Naive thymus-derived CD4-positive, alpha-beta T cell (primary cell): ENCODE results near the gene DDAH2. TPM values are rescaled to one million over a fixed set of nuclear protein-coding genes. Genes with fewer than 3 reads are reported as not detected.
A peak's percentile ranks its signal among the peaks of the same experiment; 100 is the strongest.

Experiments
- ATAC-seq: fragments of 150-1000 bp; cut with Tn5 transposase; 2 replicates; pipeline ENCODE4 v1.10.0; 2021; ENCODE audit warnings: mild to moderate bottlenecking, moderate library complexity
- CTCF ChIA-PET: fragments of 350-600 bp; sonication (Branson Sonifier 250); formaldehyde crosslinking; loops from one replicate; lab custom pipeline; 2021; ENCODE audit warnings: antibody characterized with exemption; lab: Charles Lee
- POLR2A ChIA-PET: fragments of 350-600 bp; sonication (Branson Sonifier 250); formaldehyde crosslinking; loops from one replicate; lab custom pipeline; 2021; ENCODE audit warnings: antibody characterized with exemption, inconsistent platforms; lab: Charles Lee
- DNase-seq, 9 donors: peaks; one replicate each; pipeline versions ENCODE4 v3.0.0 to v3.0.0-alpha.2; 2020 to 2022; ENCODE audit warnings: mixed read lengths in 1 of 9
- H3K27ac ChIP-seq: one replicate; pipeline ENCODE4 v1.7.0; 2013; ENCODE audit warnings: mild to moderate bottlenecking, low read depth, low read length, moderate library complexity
- H3K27me3 ChIP-seq, 2 donors: one replicate each; pipeline ENCODE4 v1.7.0; 2013; ENCODE audit warnings: low read length in 2 of 2, mild to moderate bottlenecking in 2 of 2, moderate library complexity in 2 of 2; ENCODE audit not compliant: control insufficient read depth in 2 of 2, insufficient read depth in 2 of 2
- H3K36me3 ChIP-seq, 3 experiments: 1 replicate in 2 of 3; 2 replicates in 1 of 3; pipeline ENCODE4 v1.7.0; 2013; ENCODE audit warnings: low read length in 3 of 3, mild to moderate bottlenecking in 3 of 3, moderate library complexity in 1 of 3; ENCODE audit not compliant: insufficient read depth in 3 of 3, control insufficient read depth in 2 of 3
- H3K4me1 ChIP-seq, 2 donors: one replicate each; pipeline ENCODE4 v1.7.0; 2013; ENCODE audit warnings: low read length in 2 of 2, mild to moderate bottlenecking in 2 of 2, moderate library complexity in 1 of 2; ENCODE audit not compliant: control insufficient read depth in 2 of 2, insufficient read depth in 2 of 2
- H3K4me3 ChIP-seq: 2 replicates; pipeline ENCODE4 v1.7.0; 2013; ENCODE audit warnings: mild to moderate bottlenecking, low read length
- H3K9me3 ChIP-seq, 3 experiments: 1 replicate in 2 of 3; 2 replicates in 1 of 3; pipeline ENCODE4 v1.7.0; 2013; ENCODE audit warnings: low read length in 3 of 3; ENCODE audit not compliant: control insufficient read depth in 2 of 3
- H3K27ac Mint-ChIP-seq, 9 donors: one replicate each; pipeline ENCODE4 v1.8.0; 2020 to 2022; ENCODE audit warnings: mixed read lengths in 9 of 9, mild to moderate bottlenecking in 8 of 9, moderate library complexity in 5 of 9, inconsistent platforms in 2 of 9
- H3K27me3 Mint-ChIP-seq, 5 donors: one replicate each; pipeline ENCODE4 v1.8.0; 2021 to 2022; ENCODE audit warnings: mixed read lengths in 5 of 5, mild to moderate bottlenecking in 1 of 5
- H3K36me3 Mint-ChIP-seq, 5 donors: one replicate each; pipeline ENCODE4 v1.8.0; 2020 to 2022; ENCODE audit warnings: mixed read lengths in 5 of 5, mild to moderate bottlenecking in 3 of 5, inconsistent platforms in 1 of 5
- H3K4me1 Mint-ChIP-seq, 7 donors: one replicate each; pipeline ENCODE4 v1.8.0; 2020 to 2022; ENCODE audit warnings: mixed read lengths in 7 of 7, mild to moderate bottlenecking in 3 of 7, inconsistent platforms in 1 of 7
- H3K4me3 Mint-ChIP-seq, 10 donors: one replicate each; pipeline ENCODE4 v1.8.0; 2020 to 2022; ENCODE audit warnings: mild to moderate bottlenecking in 10 of 10, mixed read lengths in 10 of 10, moderate library complexity in 6 of 10, inconsistent platforms in 2 of 10
- H3K9me3 Mint-ChIP-seq, 11 donors: one replicate each; pipeline ENCODE4 v1.8.0; 2020 to 2022; ENCODE audit warnings: mixed read lengths in 11 of 11, mild to moderate bottlenecking in 4 of 11, inconsistent platforms in 1 of 11, moderate library complexity in 1 of 11
- intact Hi-C, 2 donors: fragments of 100-400 bp; cut with micrococcal nuclease; formaldehyde crosslinking; loops; one replicate each; pipeline ENCODE4 v1.15.1; 2023
- polyA plus RNA-seq, 2 donors: library from polyadenylated mRNA; unstranded; fragments of 300-500 nt; fragmentation: Illumina TruSeq; gene quantifications; one replicate each; pipeline ENCODE4 v1.2.3, GENCODE V29; 2021
- total RNA-seq, 6 experiments: library from RNA in 5 of 6; stranded (reverse) in 5 of 6; gene quantifications; 1 replicate in 5 of 6; 2 replicates in 1 of 6; pipeline ENCODE4 v1.2.3 and lab custom pipeline; 2021 to 2026

DDAH2 gene
- total and polyA plus RNA-seq, 7 experiments from 2014 or later = 4.9 to 31.4 (median 12.2) TPM

GRCh38 chr6:31768363-31769257 lies 39.5 kb upstream of the DDAH2 start:
- CTCF ChIA-PET = interaction anchor here (0.7 to 2.2 kb wide), 6 partner anchors 10 to 84 kb away, joined by 3 to 8 read pairs (median 6); partner anchors contain the start of genes CLIC1 and LSM2
- Mint-ChIP-seq H3K9me3 (peaks cover 0 to 5% (median 0%) of the 10 kb centered on the region in 11 donors), H3K27ac (peak overlapping the region in 1 of 9 donors; percentile 62), H3K4me3 (no peak overlapping the region), H3K27me3 (no peaks in the 10 kb centered on the region), H3K4me1 (peaks cover 4 to 46% (median 31%) of the 10 kb centered on the region in 7 donors), H3K36me3 (peaks cover 0 to 20% (median 0%) of the 10 kb centered on the region in 5 donors)
- intact Hi-C loops = loop anchor here (1.0 to 2.0 kb wide), 4 partner anchors 30 to 88 kb away; partner anchors contain the start of genes DDAH2 (in 1 of the 2) and LY6G5C (in 1 of the 2)
- H3K27ac ChIP-seq = no peak overlapping the region
- H3K4me1 ChIP-seq = peaks cover 23 to 27% of the 10 kb centered on the region in 2 donors
- peak; percentile 40 for ATAC-seq
- H3K4me3 ChIP-seq = no peak overlapping the region
- H3K9me3 ChIP-seq = no peaks in the 10 kb centered on the region
- POLR2A ChIA-PET = interaction anchor here (0.9 to 1.9 kb wide), 2 partner anchors 23 to 27 kb away, joined by 3 to 6 read pairs; partner anchors contain the start of gene VARS1
- DNase-seq = no peak
- H3K27me3 ChIP-seq = no peaks in the 10 kb centered on the region
- H3K36me3 ChIP-seq = no peaks in the 10 kb centered on the region

- Histone ChIP-seq H3K36me3 (no peaks in the 10 kb centered on the region), H3K4me3 (no peak overlapping the region), H3K9me3 (no peaks in the 10 kb centered on the region), H3K27me3 (no peaks in the 10 kb centered on the region), H3K4me1 (peaks cover 11 to 18% of the 10 kb centered on the region in 2 donors), H3K27ac (no peak overlapping the region)
- peaks cover 0 to 5% (median 0%) of the 10 kb centered on the region in 11 donors for H3K9me3 Mint-ChIP-seq
- ChIA-PET CTCF (interaction anchor here (0.6 kb wide), 2 partner anchors 109 to 236 kb away, joined by 3 read pairs; no protein-coding TSS in a partner anchor), POLR2A (no interaction called here)
- ATAC-seq (no peak), DNase-seq (no peak)
- H3K4me3 Mint-ChIP-seq = no peak overlapping the region
- H3K27ac Mint-ChIP-seq = peak overlapping the region in 1 of 9 donors; percentile 53
- H3K36me3 Mint-ChIP-seq = peaks cover 0 to 20% (median 3%) of the 10 kb centered on the region in 5 donors
- intact Hi-C loops = no loop called here
- no peaks in the 10 kb centered on the region for H3K27me3 Mint-ChIP-seq
- H3K4me1 Mint-ChIP-seq = peaks cover 4 to 42% (median 25%) of the 10 kb centered on the region in 7 donors
Observed at GRCh38 chr6:31767096-31767645, 38.1 kb upstream of the DDAH2 start.

- no peak for ATAC-seq
- CTCF ChIA-PET = interaction anchor here (0.6 kb wide), 1 partner anchor 108 kb away, joined by 3 read pairs; no protein-coding TSS in a partner anchor
- Mint-ChIP-seq H3K27ac (no peak overlapping the region), H3K36me3 (peaks cover 0 to 19% (median 5%) of the 10 kb centered on the region in 5 donors), H3K27me3 (no peaks in the 10 kb centered on the region), H3K4me1 (peaks cover 4 to 35% (median 16%) of the 10 kb centered on the region in 7 donors), H3K9me3 (peaks cover 0 to 3% (median 0%) of the 10 kb centered on the region in 11 donors), H3K4me3 (no peak overlapping the region)
- POLR2A ChIA-PET = no interaction called here
- intact Hi-C loops = no loop called here
- H3K27me3 ChIP-seq = no peaks in the 10 kb centered on the region
- no peaks in the 10 kb centered on the region for H3K9me3 ChIP-seq
- H3K4me3 ChIP-seq = no peak overlapping the region
- no peaks in the 10 kb centered on the region for H3K36me3 ChIP-seq
- peaks cover 3 to 9% of the 10 kb centered on the region in 2 donors for H3K4me1 ChIP-seq
- no peak for DNase-seq
- H3K27ac ChIP-seq = no peak overlapping the region
Observed at GRCh38 chr6:31765910-31766794, 37.1 kb upstream of the DDAH2 start.

- Mint-ChIP-seq H3K27me3 (no peaks in the 10 kb centered on the region), H3K4me3 (no peak overlapping the region), H3K27ac (no peak overlapping the region), H3K4me1 (peaks cover 4 to 29% (median 12%) of the 10 kb centered on the region in 7 donors), H3K36me3 (peaks cover 0 to 20% (median 7%) of the 10 kb centered on the region in 5 donors), H3K9me3 (peaks cover 0 to 2% (median 0%) of the 10 kb centered on the region in 11 donors)
- H3K4me1 ChIP-seq = peaks cover 0 to 4% of the 10 kb centered on the region in 2 donors
- ATAC-seq (no peak), DNase-seq (no peak)
- no peaks in the 10 kb centered on the region for H3K9me3 ChIP-seq
- H3K27me3 ChIP-seq = no peaks in the 10 kb centered on the region
- no peak overlapping the region for H3K27ac ChIP-seq
- POLR2A ChIA-PET = no interaction called here
- H3K36me3 ChIP-seq = no peaks in the 10 kb centered on the region
- no peak overlapping the region for H3K4me3 ChIP-seq
- intact Hi-C loops = no loop called here
- CTCF ChIA-PET = no interaction called here
Observed at GRCh38 chr6:31765559-31765909, 36.4 kb upstream of the DDAH2 start.

- no peaks in the 10 kb centered on the region for H3K36me3 ChIP-seq
- H3K4me3 ChIP-seq = no peak overlapping the region
- no peaks in the 10 kb centered on the region for H3K9me3 ChIP-seq
- Mint-ChIP-seq H3K27ac (no peak overlapping the region), H3K9me3 (peaks cover 0 to 2% (median 0%) of the 10 kb centered on the region in 11 donors), H3K4me1 (peaks cover 4 to 23% (median 9%) of the 10 kb centered on the region in 7 donors), H3K36me3 (peaks cover 0 to 18% (median 11%) of the 10 kb centered on the region in 5 donors), H3K27me3 (no peaks in the 10 kb centered on the region), H3K4me3 (no peak overlapping the region)
- H3K27me3 ChIP-seq = no peaks in the 10 kb centered on the region
- H3K4me1 ChIP-seq = no peaks in the 10 kb centered on the region
- intact Hi-C loops = no loop called here
- ATAC-seq = no peak
- no peak overlapping the region for H3K27ac ChIP-seq
- no peak for DNase-seq
- ChIA-PET CTCF (no interaction called here), POLR2A (no interaction called here)
Observed at GRCh38 chr6:31764198-31764597, 35.1 kb upstream of the DDAH2 start.

- H3K4me1 ChIP-seq = no peaks in the 10 kb centered on the region
- Mint-ChIP-seq H3K9me3 (peaks cover 0 to 2% (median 0%) of the 10 kb centered on the region in 11 donors), H3K4me3 (no peak overlapping the region), H3K4me1 (peaks cover 0 to 20% (median 5%) of the 10 kb centered on the region in 7 donors), H3K27ac (peak overlapping the region in 3 of 9 donors; percentile 24 to 36 (median 32)), H3K27me3 (no peaks in the 10 kb centered on the region), H3K36me3 (peaks cover 0 to 19% (median 11%) of the 10 kb centered on the region in 5 donors)
- ATAC-seq = no peak
- CTCF ChIA-PET = no interaction called here
- POLR2A ChIA-PET = interaction anchor here (0.7 kb wide), 1 partner anchor 13 kb away, joined by 3 read pairs; no protein-coding TSS in a partner anchor
- H3K4me3 ChIP-seq = no peak overlapping the region
- intact Hi-C loops = no loop called here
- DNase-seq = no peak
- H3K27ac ChIP-seq = no peak overlapping the region
- H3K36me3 ChIP-seq = no peaks in the 10 kb centered on the region
- no peaks in the 10 kb centered on the region for H3K27me3 ChIP-seq
- H3K9me3 ChIP-seq = no peaks in the 10 kb centered on the region
Observed at GRCh38 chr6:31763619-31763940, 34.5 kb upstream of the DDAH2 start.
